HEK293 (cell line): ENCODE measurements around the gene SPRY4.

ENCODE experiments used
- CTCF ChIA-PET: fragments of 350-600 bp; formaldehyde crosslinking; extraction: SDS; loops from one replicate; lab custom pipeline; 2021; ENCODE audit warnings: antibody characterized with exemption; lab: Yijun Ruan, JAX
- POLR2A ChIA-PET: fragments of 300-600 bp; formaldehyde crosslinking; extraction: SDS; loops from one replicate; lab custom pipeline; 2020; ENCODE audit warnings: antibody characterized with exemption, inconsistent platforms; lab: Yijun Ruan, JAX
- H3K27ac ChIP-seq: fragments of 200-500 bp; sonication (Bioruptor generic); 2 replicates; pipeline ENCODE4 v1.5.1; 2014; ENCODE audit warnings: low read depth, low read length, control low read depth, inconsistent platforms; ENCODE audit errors: extremely low read depth
- H3K36me3 ChIP-seq, 2 experiments: fragments of 200-500 bp in 1 of 2; sonication (Bioruptor generic) in 1 of 2; 1 replicate in 1 of 2; 2 replicates in 1 of 2; pipeline ENCODE4 v1.5.1; 2014 to 2017; ENCODE audit warnings: inconsistent platforms in 2 of 2, low read length in 2 of 2; ENCODE audit not compliant: control insufficient read depth in 2 of 2, insufficient read depth in 1 of 2
- H3K4me1 ChIP-seq: fragments of 200-500 bp; sonication (Bioruptor generic); 2 replicates; pipeline ENCODE4 v1.5.1; 2014; ENCODE audit warnings: mild to moderate bottlenecking, low read length, inconsistent platforms; ENCODE audit not compliant: control insufficient read depth, insufficient read depth
- H3K4me3 ChIP-seq: 2 replicates; pipeline ENCODE4 v1.5.1; 2011; ENCODE audit warnings: low read depth, mild to moderate bottlenecking, control low read depth, low read length, moderate library complexity
- H3K9me3 ChIP-seq: fragments of 200-500 bp; sonication (Bioruptor generic); 2 replicates; pipeline ENCODE4 v1.5.1; 2014; ENCODE audit warnings: low read depth, low read length, inconsistent platforms; ENCODE audit not compliant: control insufficient read depth, insufficient read depth
- BCL11A ChIP-seq: fragments of 450-650 bp; formaldehyde crosslinking; IDR thresholded peaks from 2 replicates; pipeline ENCODE4 v1.5.1; 2016; ENCODE audit warnings: low read depth, missing biosample characterization, missing genetic modification characterization
- ELK4 ChIP-seq: IDR thresholded peaks from 2 replicates; pipeline ENCODE4 v1.6.1; 2011; ENCODE audit warnings: mild to moderate bottlenecking, low read depth, low read length, borderline replicate concordance
- HOXA7 ChIP-seq: sonication (generic); formaldehyde crosslinking; IDR thresholded peaks from 2 replicates; pipeline ENCODE4 v1.8.1; 2022; ENCODE audit warnings: missing genetic modification reagents, borderline replicate concordance
- KLF16 ChIP-seq: fragments of 450-650 bp; formaldehyde crosslinking; IDR thresholded peaks from 2 replicates; pipeline ENCODE4 v1.5.1; 2017; ENCODE audit warnings: missing biosample characterization, missing genetic modification characterization
- KLF8 ChIP-seq: fragments of 450-650 bp; formaldehyde crosslinking; IDR thresholded peaks from 2 replicates; pipeline ENCODE4 v1.5.1; 2016; ENCODE audit warnings: missing biosample characterization, missing genetic modification characterization
- PRDM10 ChIP-seq: fragments of 450-650 bp; formaldehyde crosslinking; IDR thresholded peaks from 2 replicates; pipeline ENCODE4 v1.5.1; 2016; ENCODE audit warnings: missing biosample characterization, missing genetic modification characterization
- SCRT1 ChIP-seq: fragments of 450-650 bp; formaldehyde crosslinking; IDR thresholded peaks from 2 replicates; pipeline ENCODE4 v1.5.1; 2016; ENCODE audit warnings: missing biosample characterization, missing genetic modification characterization, borderline replicate concordance
- ZBTB1 ChIP-seq: fragments of 450-650 bp; formaldehyde crosslinking; IDR thresholded peaks from 2 replicates; pipeline ENCODE4 v1.5.1; 2016; ENCODE audit warnings: missing biosample characterization, missing genetic modification characterization
- ZBTB11 ChIP-seq: fragments of 450-650 bp; formaldehyde crosslinking; conservative IDR thresholded peaks from 2 replicates; pipeline ENCODE4 v1.5.1; 2016; ENCODE audit warnings: low read depth, missing biosample characterization, missing genetic modification characterization
- ZFP3 ChIP-seq: fragments of 450-650 bp; formaldehyde crosslinking; IDR thresholded peaks from 2 replicates; pipeline ENCODE4 v1.5.1; 2016; ENCODE audit warnings: low read depth, missing biosample characterization, missing genetic modification characterization
- ZNF175 ChIP-seq: fragments of 450-650 bp; formaldehyde crosslinking; IDR thresholded peaks from 2 replicates; pipeline ENCODE4 v1.5.1; 2016; ENCODE audit warnings: missing biosample characterization, missing genetic modification characterization
- ZNF184 ChIP-seq: fragments of 450-650 bp; IDR thresholded peaks from 2 replicates; pipeline ENCODE4 v1.5.1; 2018; ENCODE audit warnings: missing biosample characterization, mild to moderate bottlenecking, missing genetic modification characterization
- ZNF2 ChIP-seq: fragments of 450-650 bp; formaldehyde crosslinking; IDR thresholded peaks from 2 replicates; pipeline ENCODE4 v1.5.1; 2016; ENCODE audit warnings: missing biosample characterization, missing genetic modification characterization
- ZNF426 ChIP-seq: fragments of 450-650 bp; formaldehyde crosslinking; IDR thresholded peaks from 2 replicates; pipeline ENCODE4 v1.5.1; 2017; ENCODE audit warnings: missing biosample characterization, missing genetic modification characterization, mild to moderate bottlenecking, inconsistent platforms, moderate library complexity
- ZNF433 ChIP-seq: fragments of 450-650 bp; formaldehyde crosslinking; IDR thresholded peaks from 2 replicates; pipeline ENCODE4 v1.5.1; 2016; ENCODE audit warnings: missing biosample characterization, missing genetic modification characterization, low read depth
- ZNF555 ChIP-seq: fragments of 450-650 bp; formaldehyde crosslinking; conservative IDR thresholded peaks from 2 replicates; pipeline ENCODE4 v1.5.1; 2017; ENCODE audit warnings: missing biosample characterization, mild to moderate bottlenecking, missing genetic modification characterization, inconsistent platforms
- ZNF560 ChIP-seq: fragments of 450-650 bp; formaldehyde crosslinking; IDR thresholded peaks from 2 replicates; pipeline ENCODE4 v1.5.1; 2017; ENCODE audit warnings: missing biosample characterization, missing genetic modification characterization, borderline replicate concordance
- ZNF561 ChIP-seq: fragments of 450-650 bp; IDR thresholded peaks from 2 replicates; pipeline ENCODE4 v1.5.1; 2018; ENCODE audit warnings: missing biosample characterization, missing genetic modification characterization, borderline replicate concordance
- ZNF580 ChIP-seq: fragments of 450-650 bp; formaldehyde crosslinking; IDR thresholded peaks from 2 replicates; pipeline ENCODE4 v1.5.1; 2016; ENCODE audit warnings: missing biosample characterization, missing genetic modification characterization
- ZNF621 ChIP-seq: fragments of 450-650 bp; formaldehyde crosslinking; IDR thresholded peaks from 2 replicates; pipeline ENCODE4 v1.5.1; 2017; ENCODE audit warnings: missing biosample characterization, missing genetic modification characterization
- ZSCAN18 ChIP-seq: fragments of 450-650 bp; formaldehyde crosslinking; IDR thresholded peaks from 2 replicates; pipeline ENCODE4 v1.5.1; 2016; ENCODE audit warnings: missing biosample characterization, missing genetic modification characterization
- TF ChIP-seq, protein P1 (sequence below): fragments of 450-650 bp; formaldehyde crosslinking; optimal IDR thresholded peaks from 2 replicates; pipeline ENCODE3; 2016; ENCODE audit warnings: missing biosample characterization, mild to moderate bottlenecking, missing genetic modification characterization
- TF ChIP-seq, protein P2 (sequence below): fragments of 450-650 bp; formaldehyde crosslinking; IDR thresholded peaks from 2 replicates; pipeline ENCODE4 v1.5.1; 2016; ENCODE audit warnings: missing biosample characterization, missing genetic modification characterization

SPRY4 gene

GRCh38 chr5:142368529-142368928 lies 43.7 kb upstream of the SPRY4 start:
- no peak overlapping the region for H3K4me3 ChIP-seq
- H3K27ac ChIP-seq = no peak overlapping the region
- H3K36me3 ChIP-seq = no peaks in the 10 kb centered on the region
- H3K4me1 ChIP-seq = no peaks in the 10 kb centered on the region
- TF ChIP-seq ZNF580 (tag by site-specific recombination) = no peak
- no peak for TF ChIP-seq ZNF621 (tag by site-specific recombination)
- no peak for TF ChIP-seq SCRT1 (tag by site-specific recombination)
- no peak for TF ChIP-seq ZNF561 (tag by site-specific recombination)
- no peak for TF ChIP-seq BCL11A (tag by site-specific recombination)
- TF ChIP-seq ZNF2 = no peak
- no peak for TF ChIP-seq HOXA7
- TF ChIP-seq ZSCAN18 (tag by site-specific recombination) = no peak
- no peak for TF ChIP-seq ZNF433 (tag by site-specific recombination)
- TF ChIP-seq, protein P1, sequence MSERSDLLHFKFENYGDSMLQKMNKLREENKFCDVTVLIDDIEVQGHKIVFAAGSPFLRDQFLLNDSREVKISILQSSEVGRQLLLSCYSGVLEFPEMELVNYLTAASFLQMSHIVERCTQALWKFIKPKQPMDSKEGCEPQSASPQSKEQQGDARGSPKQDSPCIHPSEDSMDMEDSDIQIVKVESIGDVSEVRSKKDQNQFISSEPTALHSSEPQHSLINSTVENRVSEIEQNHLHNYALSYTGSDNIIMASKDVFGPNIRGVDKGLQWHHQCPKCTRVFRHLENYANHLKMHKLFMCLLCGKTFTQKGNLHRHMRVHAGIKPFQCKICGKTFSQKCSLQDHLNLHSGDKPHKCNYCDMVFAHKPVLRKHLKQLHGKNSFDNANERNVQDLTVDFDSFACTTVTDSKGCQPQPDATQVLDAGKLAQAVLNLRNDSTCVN (tag by site-specific recombination) = no peak
- no peak for TF ChIP-seq ZNF555 (tag by site-specific recombination)
- TF ChIP-seq ZNF560 (tag by site-specific recombination) = no peak
- no peak for TF ChIP-seq ZNF184 (tag by site-specific recombination)
- TF ChIP-seq ZNF426 = no peak
- no peak for TF ChIP-seq ZBTB11
- TF ChIP-seq KLF16 (tag by site-specific recombination) = no peak
- TF ChIP-seq ZNF175 = no peak
- ChIA-PET CTCF (interaction anchor here (0.6 to 1.2 kb wide), 2 partner anchors 44 to 186 kb away, joined by 3 read pairs; partner anchors contain the start of gene SPRY4), POLR2A (no interaction called here)
- H3K9me3 ChIP-seq = no peaks in the 10 kb centered on the region

- Histone ChIP-seq H3K27ac (no peak overlapping the region), H3K4me1 (no peaks in the 10 kb centered on the region), H3K36me3 (no peaks in the 10 kb centered on the region), H3K9me3 (no peaks in the 10 kb centered on the region), H3K4me3 (no peak overlapping the region)
- ChIA-PET POLR2A (no interaction called here), CTCF (no interaction called here)
- TF ChIP-seq ZNF426 = no peak
- TF ChIP-seq, protein P2, sequence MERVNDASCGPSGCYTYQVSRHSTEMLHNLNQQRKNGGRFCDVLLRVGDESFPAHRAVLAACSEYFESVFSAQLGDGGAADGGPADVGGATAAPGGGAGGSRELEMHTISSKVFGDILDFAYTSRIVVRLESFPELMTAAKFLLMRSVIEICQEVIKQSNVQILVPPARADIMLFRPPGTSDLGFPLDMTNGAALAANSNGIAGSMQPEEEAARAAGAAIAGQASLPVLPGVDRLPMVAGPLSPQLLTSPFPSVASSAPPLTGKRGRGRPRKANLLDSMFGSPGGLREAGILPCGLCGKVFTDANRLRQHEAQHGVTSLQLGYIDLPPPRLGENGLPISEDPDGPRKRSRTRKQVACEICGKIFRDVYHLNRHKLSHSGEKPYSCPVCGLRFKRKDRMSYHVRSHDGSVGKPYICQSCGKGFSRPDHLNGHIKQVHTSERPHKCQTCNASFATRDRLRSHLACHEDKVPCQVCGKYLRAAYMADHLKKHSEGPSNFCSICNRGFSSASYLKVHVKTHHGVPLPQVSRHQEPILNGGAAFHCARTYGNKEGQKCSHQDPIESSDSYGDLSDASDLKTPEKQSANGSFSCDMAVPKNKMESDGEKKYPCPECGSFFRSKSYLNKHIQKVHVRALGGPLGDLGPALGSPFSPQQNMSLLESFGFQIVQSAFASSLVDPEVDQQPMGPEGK (tag by site-specific recombination) = no peak
- TF ChIP-seq KLF8 = no peak
- no peak for TF ChIP-seq ZBTB1 (tag by site-specific recombination)
- no peak for TF ChIP-seq ELK4
- TF ChIP-seq ZFP3 = no peak
- no peak for TF ChIP-seq ZNF561 (tag by site-specific recombination)
- no peak for TF ChIP-seq PRDM10
Measured at GRCh38 chr5:142366007-142366406, 41.2 kb upstream of the SPRY4 start.
